ENCODE results near the gene ARHGAP15. TPM values are rescaled to one million over a fixed set of nuclear protein-coding genes. Genes with fewer than 3 reads are reported as not detected.

Gene ARHGAP15
- total and polyA plus RNA-seq, 2 donors (not counting 1 experiment from before 2014, with no cell fraction given) = 0.07 TPM; not detected in 1

DNA sequence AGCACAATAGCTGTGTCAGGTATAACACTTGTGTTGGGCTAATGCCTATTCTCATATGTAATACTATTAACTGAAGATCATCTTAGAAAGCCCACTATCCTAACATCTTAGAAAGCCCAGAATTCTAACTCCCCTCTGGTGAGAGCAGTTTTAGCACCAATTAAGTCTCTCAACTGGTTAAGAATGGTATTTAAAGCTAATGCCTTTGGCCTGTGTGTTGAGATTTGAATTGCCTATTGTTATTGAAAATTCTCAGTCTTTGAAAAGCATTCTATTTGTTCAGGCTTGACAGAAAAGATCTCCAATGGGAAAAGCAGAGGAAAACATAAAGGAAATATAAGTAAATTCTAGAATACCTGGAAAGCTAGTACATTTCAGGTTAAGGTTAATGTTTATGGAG lies 352.5 kb downstream of the ARHGAP15 start:
- Histone ChIP-seq H2AFZ (ENCODE audit: low read length) (no peak overlapping the region), H4K20me1 (ENCODE audit: control insufficient read depth, extremely low read depth, insufficient read depth, low read length) (no peaks in the 10 kb centered on the region), H3K4me3 (replicated peaks in 1 of 4; ENCODE audit: control extremely low read depth in 1 of 4, insufficient read depth in 1 of 4, low read depth in 3 of 4, low read length in 4 of 4) (no peak overlapping the region), H3K27me3 (ENCODE audit: control insufficient read depth, insufficient read depth, low read length) (no peaks in the 10 kb centered on the region), H3K9me3 (ENCODE audit: control insufficient read depth, insufficient read depth, low read depth, low read length) (no peaks in the 10 kb centered on the region), H3K79me2 (ENCODE audit: control insufficient read depth, insufficient read depth, low read length) (no peaks in the 10 kb centered on the region), H3K9ac (ENCODE audit: insufficient read depth, low read length) (no peak overlapping the region), H3K27ac (ENCODE audit: insufficient read depth, low read length) (no peak overlapping the region), H3K4me2 (ENCODE audit: extremely low read depth, insufficient read depth, low read length) (no peak overlapping the region), H3K36me3 (ENCODE audit: control insufficient read depth, insufficient read depth, low read length) (no peaks in the 10 kb centered on the region), H3K4me1 (ENCODE audit: control insufficient read depth, extremely low read depth, insufficient read depth, low read length) (peaks cover 5% of the 10 kb centered on the region)
- DNase-seq (ENCODE audit: low read depth in 2 of 2) = no peak
- no peak for TF ChIP-seq EZH2 (IDR thresholded peaks at IDR 0.05; ENCODE audit: low read length, missing control alignments)
- TF ChIP-seq CTCF (conservative IDR thresholded peaks at IDR 0.05 in 1 of 2, IDR thresholded peaks at IDR 0.05 in 1 of 2; ENCODE audit: low read depth in 1 of 2, low read length in 2 of 2) = no peak

DNA sequence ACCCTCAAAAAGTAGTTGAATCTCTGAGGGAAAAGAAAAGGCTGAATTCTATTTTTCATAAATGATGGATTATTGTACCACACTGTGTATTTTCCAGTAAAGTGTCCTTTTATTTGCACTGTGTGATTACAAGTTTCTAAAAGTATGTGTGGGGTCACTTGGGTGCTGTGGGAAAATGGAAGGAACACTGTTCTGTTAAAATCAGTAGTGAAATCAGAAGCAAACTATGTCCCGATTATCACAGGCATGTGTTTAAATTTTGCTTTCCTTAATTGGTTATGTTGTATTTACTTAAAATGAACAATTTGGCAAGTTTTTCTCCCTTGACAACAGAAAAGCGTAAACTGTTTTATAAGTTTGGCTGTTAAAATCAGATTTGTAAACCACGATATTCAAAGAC lies 353.1 kb downstream of the ARHGAP15 start:
- H4K20me1 ChIP-seq (ENCODE audit: control insufficient read depth, extremely low read depth, insufficient read depth, low read length) = no peaks in the 10 kb centered on the region
- no peak for TF ChIP-seq EZH2 (IDR thresholded peaks at IDR 0.05; ENCODE audit: low read length, missing control alignments)
- TF ChIP-seq CTCF (conservative IDR thresholded peaks at IDR 0.05 in 1 of 2, IDR thresholded peaks at IDR 0.05 in 1 of 2; ENCODE audit: low read depth in 1 of 2, low read length in 2 of 2) = no peak

GRCh38 chr2:143482771-143483170 lies 353.6 kb downstream of the ARHGAP15 start:
- Histone ChIP-seq H4K20me1 (ENCODE audit: control insufficient read depth, extremely low read depth, insufficient read depth, low read length) (no peaks in the 10 kb centered on the region), H2AFZ (ENCODE audit: low read length) (peak overlapping the region; percentile 17), H3K4me1 (ENCODE audit: control insufficient read depth, extremely low read depth, insufficient read depth, low read length) (peaks cover 5% of the 10 kb centered on the region), H3K9ac (ENCODE audit: insufficient read depth, low read length) (no peak overlapping the region), H3K27ac (ENCODE audit: insufficient read depth, low read length) (no peak overlapping the region), H3K36me3 (ENCODE audit: control insufficient read depth, insufficient read depth, low read length) (no peaks in the 10 kb centered on the region), H3K4me2 (ENCODE audit: extremely low read depth, insufficient read depth, low read length) (no peak overlapping the region), H3K79me2 (ENCODE audit: control insufficient read depth, insufficient read depth, low read length) (no peaks in the 10 kb centered on the region), H3K27me3 (ENCODE audit: control insufficient read depth, insufficient read depth, low read length) (no peaks in the 10 kb centered on the region), H3K4me3 (replicated peaks in 1 of 4; ENCODE audit: control extremely low read depth in 1 of 4, insufficient read depth in 1 of 4, low read depth in 3 of 4, low read length in 4 of 4) (no peak overlapping the region), H3K9me3 (ENCODE audit: control insufficient read depth, insufficient read depth, low read depth, low read length) (no peaks in the 10 kb centered on the region)
- no peak for TF ChIP-seq CTCF (conservative IDR thresholded peaks at IDR 0.05 in 1 of 2, IDR thresholded peaks at IDR 0.05 in 1 of 2; ENCODE audit: low read depth in 1 of 2, low read length in 2 of 2)
- no peak for TF ChIP-seq EZH2 (IDR thresholded peaks at IDR 0.05; ENCODE audit: low read length, missing control alignments)
- peak in 1 of 2 donors; percentile 18 for DNase-seq (ENCODE audit: low read depth in 2 of 2)

More for the DNA sequence above, 353.1 kb downstream of the ARHGAP15 start:
- Histone ChIP-seq H3K27me3 (ENCODE audit: control insufficient read depth, insufficient read depth, low read length) (no peaks in the 10 kb centered on the region), H3K79me2 (ENCODE audit: control insufficient read depth, insufficient read depth, low read length) (no peaks in the 10 kb centered on the region), H3K9me3 (ENCODE audit: control insufficient read depth, insufficient read depth, low read depth, low read length) (no peaks in the 10 kb centered on the region), H3K4me2 (ENCODE audit: extremely low read depth, insufficient read depth, low read length) (peak overlapping the region; percentile 11), H3K4me1 (ENCODE audit: control insufficient read depth, extremely low read depth, insufficient read depth, low read length) (peaks cover 5% of the 10 kb centered on the region), H3K4me3 (replicated peaks in 1 of 4; ENCODE audit: control extremely low read depth in 1 of 4, insufficient read depth in 1 of 4, low read depth in 3 of 4, low read length in 4 of 4) (no peak overlapping the region), H3K9ac (ENCODE audit: insufficient read depth, low read length) (no peak overlapping the region), H2AFZ (ENCODE audit: low read length) (peak overlapping the region; percentile 25), H3K36me3 (ENCODE audit: control insufficient read depth, insufficient read depth, low read length) (no peaks in the 10 kb centered on the region), H3K27ac (ENCODE audit: insufficient read depth, low read length) (no peak overlapping the region)
- DNase-seq (ENCODE audit: low read depth in 2 of 2) = peak; percentile 54 to 66

Data from fibroblast of lung (primary cell).